GM21717 (cell line): ENCODE measurements around the gene IRF6.
A peak's percentile ranks its signal among the peaks of the same experiment; 100 is the strongest.

Experiments
- ATAC-seq: cut with Tn5 transposase; IDR thresholded peaks from one replicate; pipeline ENCODE4 v1.9.1; 2021; ENCODE audit warnings: mild to moderate bottlenecking, moderate library complexity; ENCODE audit not compliant: unreplicated experiment

IRF6 gene

DNA sequence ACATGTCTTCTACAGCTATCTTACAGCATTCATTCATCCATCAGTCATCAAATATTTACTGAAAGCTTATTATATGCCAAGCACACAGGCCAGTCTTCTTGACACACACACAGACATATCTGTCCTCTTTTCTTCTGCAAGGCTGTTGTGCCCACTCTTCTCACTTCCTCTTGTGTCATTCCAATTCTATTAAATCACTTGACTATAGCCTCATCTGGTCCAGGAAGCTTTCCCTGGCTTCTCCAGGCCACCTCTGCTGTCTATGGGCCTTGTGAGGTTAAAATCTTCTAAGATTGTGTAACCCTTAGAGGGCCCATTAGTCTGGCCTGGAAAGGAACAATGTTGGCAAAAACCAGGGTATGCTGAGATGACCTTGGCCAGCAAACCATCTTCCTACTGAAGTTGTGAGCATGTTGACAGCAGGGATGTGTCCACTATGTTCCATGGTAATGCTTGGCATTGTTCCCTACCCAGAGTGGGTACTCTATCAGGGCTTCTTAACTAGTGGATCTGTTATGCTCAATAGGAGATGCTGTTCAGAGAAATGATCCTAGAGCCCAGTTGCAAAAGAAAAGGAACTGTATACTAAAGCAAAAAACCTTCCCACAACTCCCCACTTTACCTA, 44.8 kb downstream of the IRF6 start:
- no peak for ATAC-seq

GRCh38 chr1:209759829-209760359, 46.0 kb downstream of the IRF6 start:
- no peak for ATAC-seq

DNA sequence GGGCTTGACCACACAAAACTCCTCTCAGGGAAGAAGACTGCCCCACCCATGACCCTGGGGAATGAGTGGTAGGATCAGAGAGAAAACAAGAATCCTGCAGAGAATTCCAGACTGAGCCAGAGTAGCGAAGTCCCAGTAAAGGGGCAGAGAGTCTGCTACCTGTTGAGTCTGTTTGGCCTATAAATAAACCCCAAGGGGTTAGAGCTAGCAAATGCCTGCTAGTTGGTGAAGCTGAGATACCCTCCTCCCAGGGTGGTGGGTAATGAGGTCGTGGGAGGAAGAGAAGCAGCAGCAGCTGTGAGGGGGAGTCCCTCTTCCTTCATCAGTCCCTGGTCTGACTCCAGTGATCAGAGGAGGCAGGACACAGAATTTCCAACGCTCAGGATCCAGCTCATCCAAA, 47.5 kb downstream of the IRF6 start:
- ATAC-seq = no peak

GRCh38 chr1:209756615-209757445, 49.1 kb downstream of the IRF6 start:
- ATAC-seq = peak; percentile 37

GRCh38 chr1:209755926-209756614, 49.9 kb downstream of the IRF6 start, which contains the start of gene TRAF3IP3:
TRAF3IP3 (plus strand) TSS chr1:209756053; CDS start chr1:209760040, 3,987 bp downstream.
- peak; percentile 77 for ATAC-seq

- no peak for ATAC-seq
These were observed 50.7 kb downstream of the IRF6 start for GRCh38 chr1:209755256-209755655.

GRCh38 chr1:209752890-209753289, 53.1 kb downstream of the IRF6 start:
- ATAC-seq = no peak

DNA sequence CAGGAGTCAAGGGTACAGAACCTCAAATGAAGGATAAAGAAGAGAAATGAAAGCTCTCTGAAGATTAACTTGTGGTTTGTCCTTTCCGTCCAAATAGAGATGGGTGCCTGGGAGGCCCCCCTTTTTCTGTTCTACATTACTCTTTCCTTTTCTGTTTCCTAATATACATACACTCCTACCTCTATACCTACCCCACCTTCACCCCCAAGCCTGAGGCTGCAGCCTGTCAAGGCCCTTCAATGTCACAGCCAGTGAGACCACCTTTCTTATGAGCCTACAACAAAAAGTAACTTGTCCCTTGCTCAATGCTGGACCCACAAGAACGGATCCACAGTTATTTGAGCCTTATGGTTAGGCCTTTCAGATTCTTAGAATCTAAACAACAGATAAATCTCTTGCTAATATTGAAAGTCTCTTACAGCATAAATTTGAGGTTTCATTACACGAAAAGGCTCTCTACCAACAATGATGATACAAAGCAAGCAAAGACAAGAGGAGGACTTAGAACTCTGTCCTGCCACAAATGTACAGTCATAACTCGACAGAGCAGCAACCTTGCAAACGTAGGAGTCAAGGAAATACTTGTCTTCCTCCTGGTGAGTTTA, 54.2 kb downstream of the IRF6 start:
- ATAC-seq = peak; percentile 63

- no peak for ATAC-seq
These were observed 56.1 kb downstream of the IRF6 start for GRCh38 chr1:209749670-209750323.

DNA sequence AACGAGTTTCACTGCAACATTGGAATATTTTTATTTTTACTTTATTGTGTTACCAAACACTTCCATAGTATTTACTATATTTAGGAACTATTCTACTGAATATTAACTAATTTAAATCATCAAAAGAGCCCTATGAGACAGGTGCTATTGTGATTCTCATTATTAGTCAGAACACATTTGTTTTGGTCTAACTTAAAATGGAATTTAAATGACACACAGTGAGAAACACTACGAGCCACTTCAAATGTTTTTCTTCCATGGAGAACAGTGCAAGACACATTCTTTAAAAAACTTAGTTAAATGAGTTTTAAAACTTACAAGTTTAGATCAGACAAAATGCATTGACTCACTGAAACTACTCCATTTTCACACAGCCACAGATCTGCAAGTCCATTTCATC, 56.7 kb downstream of the IRF6 start:
- ATAC-seq = no peak

- ATAC-seq = no peak
These were observed 57.3 kb downstream of the IRF6 start for GRCh38 chr1:209748620-209749019.

GRCh38 chr1:209747580-209748262, 58.2 kb downstream of the IRF6 start:
- ATAC-seq = peak; percentile 65

- ATAC-seq = no peak
These were observed 59.3 kb downstream of the IRF6 start for GRCh38 chr1:209746451-209747165.

DNA sequence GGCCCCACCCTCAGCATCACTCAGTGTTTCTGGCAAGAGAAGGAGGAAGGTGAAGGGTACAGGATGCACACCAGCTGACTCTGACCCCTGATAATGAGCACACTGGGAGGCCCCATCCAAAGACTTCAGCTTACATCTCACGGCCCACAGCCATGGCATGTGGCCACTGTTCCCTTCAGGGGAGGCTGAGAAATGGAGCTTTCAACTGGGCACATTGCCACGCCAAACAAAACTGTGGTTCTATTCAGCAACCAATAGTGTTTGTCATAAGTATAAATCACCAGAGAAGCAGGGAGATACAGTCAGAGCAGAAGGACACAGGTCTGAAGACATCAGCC, 62.8 kb downstream of the IRF6 start:
- no peak for ATAC-seq

- no peak for ATAC-seq
These were observed 63.4 kb downstream of the IRF6 start for GRCh38 chr1:209742409-209743144.

- no peak for ATAC-seq
These were observed 64.1 kb downstream of the IRF6 start for GRCh38 chr1:209741889-209742288.

- no peak for ATAC-seq
These were observed 64.7 kb downstream of the IRF6 start for GRCh38 chr1:209741193-209741592.

- no peak for ATAC-seq
These were observed 67.7 kb downstream of the IRF6 start for GRCh38 chr1:209738270-209738669.

DNA sequence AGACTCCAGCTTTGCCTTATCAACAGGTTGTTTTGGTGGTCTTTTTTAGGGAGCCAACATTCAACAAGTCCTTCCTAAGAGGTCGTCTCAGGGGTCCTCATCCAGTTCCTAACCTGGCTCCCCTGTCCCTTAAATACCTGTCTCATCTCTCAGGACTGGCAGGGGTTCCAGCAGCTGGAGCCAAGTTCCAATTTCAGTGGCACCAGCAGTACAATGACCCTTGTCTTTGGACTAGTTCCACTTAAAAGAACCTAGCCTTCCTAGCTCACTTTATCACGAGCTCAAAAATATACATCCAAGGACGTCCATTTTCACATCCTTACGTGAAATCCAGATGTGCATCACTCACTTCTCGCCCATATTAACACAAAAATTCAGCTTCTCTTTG, 68.8 kb downstream of the IRF6 start:
- ATAC-seq = no peak
